Sigmoid colon (tissue), 7 donors: Measurements from ENCODE around the gene NIPAL3. TPM values are rescaled to one million over a fixed set of nuclear protein-coding genes. Genes with fewer than 3 reads are reported as not detected.

Experiments
- DNase-seq: peaks from one replicate; pipeline ENCODE4 v3.0.0-alpha.2; 2019
- H3K27ac ChIP-seq, 4 donors: fragments of 200-600 bp; sonication (generic); one replicate each; pipeline ENCODE4 v1.5.1; 2016 to 2019; ENCODE audit warnings: mild to moderate bottlenecking in 1 of 4
- H3K27me3 ChIP-seq, 3 donors: fragments of 200-600 bp; sonication (generic); one replicate each; pipeline ENCODE4 v1.5.1; 2019; ENCODE audit warnings: mild to moderate bottlenecking in 1 of 3
- H3K36me3 ChIP-seq, 4 donors: fragments of 200-600 bp; sonication (generic); one replicate each; pipeline ENCODE4 v1.5.1; 2016 to 2019
- H3K4me1 ChIP-seq, 4 donors: fragments of 200-600 bp; sonication (generic); one replicate each; pipeline ENCODE4 v1.5.1; 2017 to 2019
- H3K4me3 ChIP-seq, 4 donors: fragments of 200-600 bp; sonication (generic); one replicate each; pipeline ENCODE4 v1.5.1; 2017 to 2019; ENCODE audit warnings: mild to moderate bottlenecking in 2 of 4, moderate library complexity in 1 of 4
- H3K9me3 ChIP-seq, 4 donors: fragments of 200-600 bp in 3 of 4; sonication (generic) in 3 of 4; one replicate each; pipeline versions ENCODE4 v1.5.1 to v1.6.1; 2013 to 2019
- EP300 ChIP-seq, 4 donors: sonication (generic); formaldehyde crosslinking; IDR thresholded peaks; one replicate each; pipeline ENCODE4 v1.6.1; 2017; ENCODE audit warnings: antibody characterized with exemption in 4 of 4
- POLR2A ChIP-seq, 2 donors: fragments of 450-650 bp; IDR thresholded peaks; one replicate each; pipeline ENCODE4 v1.6.1; 2016; ENCODE audit warnings: antibody characterized with exemption in 2 of 2, mild to moderate bottlenecking in 2 of 2, moderate library complexity in 2 of 2
- POLR2AphosphoS5 ChIP-seq, 4 donors: sonication (generic); formaldehyde crosslinking; IDR thresholded peaks; one replicate each; pipeline ENCODE4 v1.6.1; 2017; ENCODE audit warnings: antibody characterized with exemption in 4 of 4
- WGBS, 2 donors: extraction: QIAGEN DNeasy Blood & Tissue Kit; methylation state at CpG; one replicate each; pipeline ENCODE4 v1.1.7; 2013; 5-methylcytosine and 5-hydroxymethylcytosine counted together
- intact Hi-C: fragments of 100-400 bp; cut with DNase I; formaldehyde crosslinking; loops from one replicate; pipeline ENCODE4 v1.15.1; 2023
- polyA plus RNA-seq, 3 donors: library from polyadenylated mRNA; stranded (reverse); fragments of 200-250 nt; gene quantifications; one replicate each; pipeline ENCODE4 v1.2.3, GENCODE V29; 2013
- total RNA-seq, 4 donors: library from RNA; depleted of rRNA; stranded (reverse); fragments of >200 nt; gene quantifications; one replicate each; pipeline ENCODE4 v1.1.0, GENCODE V29; 2016
- TF ChIP-seq, protein P1 (sequence below), 4 experiments: fragments of 450-650 bp in 3 of 4; fragments of 200-600 bp in 1 of 4; IDR thresholded peaks; one replicate each; pipeline ENCODE4 v1.5.1; 2016 to 2019; ENCODE audit warnings: antibody characterized with exemption in 4 of 4, mild to moderate bottlenecking in 3 of 4, moderate library complexity in 2 of 4
- donor health status: healthy with polysubstance abuse.
- donor health status: Bipolar disorder and iron deficiency.
- donor health status: healthy.

NIPAL3 gene
- total and polyA plus RNA-seq, 7 donors, result 5.8 to 53.2 (median 23.7) TPM

GRCh38 chr1:24392604-24392946, 23.0 kb upstream of the NIPAL3 start:
- no peak for DNase-seq
- Histone ChIP-seq H3K27me3 (no peaks in the 10 kb centered on the region), H3K36me3 (peaks cover 0 to 4% (median 0%) of the 10 kb centered on the region in 4 donors), H3K4me1 (peaks cover 3 to 27% (median 24%) of the 10 kb centered on the region in 4 donors), H3K9me3 (no peaks in the 10 kb centered on the region), H3K4me3 (no peak overlapping the region), H3K27ac (peak overlapping the region; percentile 75 to 84 (median 84))
- TF ChIP-seq POLR2AphosphoS5 (IDR thresholded peaks at IDR 0.05), result no peak
- no peak for TF ChIP-seq EP300 (IDR thresholded peaks at IDR 0.05)
- TF ChIP-seq POLR2A (IDR thresholded peaks at IDR 0.05), result no peak
- TF ChIP-seq, protein P1, sequence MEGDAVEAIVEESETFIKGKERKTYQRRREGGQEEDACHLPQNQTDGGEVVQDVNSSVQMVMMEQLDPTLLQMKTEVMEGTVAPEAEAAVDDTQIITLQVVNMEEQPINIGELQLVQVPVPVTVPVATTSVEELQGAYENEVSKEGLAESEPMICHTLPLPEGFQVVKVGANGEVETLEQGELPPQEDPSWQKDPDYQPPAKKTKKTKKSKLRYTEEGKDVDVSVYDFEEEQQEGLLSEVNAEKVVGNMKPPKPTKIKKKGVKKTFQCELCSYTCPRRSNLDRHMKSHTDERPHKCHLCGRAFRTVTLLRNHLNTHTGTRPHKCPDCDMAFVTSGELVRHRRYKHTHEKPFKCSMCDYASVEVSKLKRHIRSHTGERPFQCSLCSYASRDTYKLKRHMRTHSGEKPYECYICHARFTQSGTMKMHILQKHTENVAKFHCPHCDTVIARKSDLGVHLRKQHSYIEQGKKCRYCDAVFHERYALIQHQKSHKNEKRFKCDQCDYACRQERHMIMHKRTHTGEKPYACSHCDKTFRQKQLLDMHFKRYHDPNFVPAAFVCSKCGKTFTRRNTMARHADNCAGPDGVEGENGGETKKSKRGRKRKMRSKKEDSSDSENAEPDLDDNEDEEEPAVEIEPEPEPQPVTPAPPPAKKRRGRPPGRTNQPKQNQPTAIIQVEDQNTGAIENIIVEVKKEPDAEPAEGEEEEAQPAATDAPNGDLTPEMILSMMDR (IDR thresholded peaks at IDR 0.05), result no peak
- intact Hi-C loops, result loop anchor here (1.0 to 2.0 kb wide), 2 partner anchors 98 to 193 kb away; no protein-coding TSS in a partner anchor
- WGBS, 2 donors, result 85 to 91% methylated on average over 4 of the region's 4 CpGs

- no peak for TF ChIP-seq EP300 (IDR thresholded peaks at IDR 0.05)
- peaks cover 0 to 4% (median 0%) of the 10 kb centered on the region in 4 donors for H3K36me3 ChIP-seq
- intact Hi-C loops, result loop anchor here (1.0 to 2.0 kb wide), 2 partner anchors 98 to 194 kb away; no protein-coding TSS in a partner anchor
- 69 to 82% methylated on average over 4 of the region's 4 CpGs for WGBS, 2 donors
- no peak for DNase-seq
- peak overlapping the region in 3 of 4 donors; percentile 37 to 83 (median 75) for H3K27ac ChIP-seq
- H3K27me3 ChIP-seq, result no peaks in the 10 kb centered on the region
- no peak overlapping the region for H3K4me3 ChIP-seq
- H3K4me1 ChIP-seq, result peaks cover 3 to 27% (median 24%) of the 10 kb centered on the region in 4 donors
- H3K9me3 ChIP-seq, result no peaks in the 10 kb centered on the region
These were observed 22.5 kb upstream of the NIPAL3 start for GRCh38 chr1:24392982-24393650.

- H3K4me3 ChIP-seq, result no peak overlapping the region
- intact Hi-C loops, result loop anchor here (2.0 kb wide), 1 partner anchor 99 kb away; no protein-coding TSS in a partner anchor
- H3K9me3 ChIP-seq, result no peaks in the 10 kb centered on the region
- H3K27ac ChIP-seq, result peak overlapping the region in 3 of 4 donors; percentile 26 to 83 (median 37)
- DNase-seq, result no peak
- TF ChIP-seq POLR2AphosphoS5 (IDR thresholded peaks at IDR 0.05) (no peak), EP300 (IDR thresholded peaks at IDR 0.05) (no peak), POLR2A (IDR thresholded peaks at IDR 0.05) (no peak)
- TF ChIP-seq, protein P1 (IDR thresholded peaks at IDR 0.05), result no peak
- peaks cover 3 to 27% (median 24%) of the 10 kb centered on the region in 4 donors for H3K4me1 ChIP-seq
- no peaks in the 10 kb centered on the region for H3K27me3 ChIP-seq
- 81 to 91% methylated on average over 6 of the region's 6 CpGs for WGBS, 2 donors
- H3K36me3 ChIP-seq, result no peaks in the 10 kb centered on the region
These were observed 21.7 kb upstream of the NIPAL3 start for GRCh38 chr1:24393892-24394291.

DNA sequence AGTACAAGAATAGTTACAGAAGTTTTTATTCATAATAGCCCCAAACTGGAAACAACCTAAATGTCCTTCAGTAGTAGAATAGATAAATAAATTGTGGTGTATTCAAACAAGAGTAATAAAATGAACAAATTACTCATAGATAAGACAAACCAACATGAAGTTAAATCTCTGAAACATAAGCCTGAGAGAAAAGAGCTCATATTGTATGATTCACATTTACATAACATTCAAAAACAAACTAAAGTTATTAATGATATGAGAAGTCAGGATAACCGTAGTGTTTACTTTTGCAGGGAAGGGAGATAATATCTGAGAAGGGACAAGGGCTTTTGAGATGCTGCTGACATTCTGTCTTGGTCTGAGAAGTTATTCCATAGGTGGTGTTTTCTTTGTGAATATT, 15.5 kb upstream of the NIPAL3 start:
- H3K27ac ChIP-seq, result no peak overlapping the region
- H3K4me1 ChIP-seq, result no peaks in the 10 kb centered on the region
- TF ChIP-seq POLR2A (IDR thresholded peaks at IDR 0.05), result no peak
- no peak for TF ChIP-seq POLR2AphosphoS5 (IDR thresholded peaks at IDR 0.05)
- TF ChIP-seq, protein P1 (IDR thresholded peaks at IDR 0.05), result no peak
- H3K27me3 ChIP-seq, result no peaks in the 10 kb centered on the region
- 68 to 75% methylated on average over 1 of the region's 1 CpG for WGBS, 2 donors
- H3K36me3 ChIP-seq, result peaks cover 0 to 16% (median 0%) of the 10 kb centered on the region in 4 donors
- intact Hi-C loops, result no loop called here
- H3K9me3 ChIP-seq, result no peaks in the 10 kb centered on the region
- no peak for DNase-seq
- H3K4me3 ChIP-seq, result no peak overlapping the region

DNA sequence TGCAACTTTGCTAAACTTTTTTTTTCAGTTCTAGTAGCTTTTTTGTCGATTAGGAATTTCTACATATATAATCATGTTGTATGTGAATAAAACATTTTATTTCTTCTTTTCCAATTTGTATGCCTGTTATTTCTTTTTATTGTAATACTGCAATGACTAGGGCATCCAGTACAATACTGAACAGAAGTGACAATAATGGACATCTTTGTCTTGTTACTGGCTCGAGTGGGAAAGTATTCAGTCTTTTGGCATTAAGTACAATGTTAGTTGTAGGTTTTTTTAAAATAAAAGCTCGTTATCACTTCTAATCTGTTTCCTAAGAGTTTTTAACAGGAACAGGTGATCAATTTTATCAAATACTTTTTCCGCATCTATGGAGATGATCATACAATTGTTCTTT, 11.8 kb upstream of the NIPAL3 start:
- Histone ChIP-seq H3K27me3 (no peaks in the 10 kb centered on the region), H3K9me3 (peaks cover 0 to 4% (median 0%) of the 10 kb centered on the region in 4 donors), H3K4me3 (no peak overlapping the region), H3K4me1 (no peaks in the 10 kb centered on the region), H3K36me3 (peaks cover 0 to 16% (median 0%) of the 10 kb centered on the region in 4 donors), H3K27ac (no peak overlapping the region)
- TF ChIP-seq POLR2A (IDR thresholded peaks at IDR 0.05) (no peak), POLR2AphosphoS5 (IDR thresholded peaks at IDR 0.05) (no peak), EP300 (IDR thresholded peaks at IDR 0.05) (no peak)
- TF ChIP-seq, protein P1 (IDR thresholded peaks at IDR 0.05), result no peak
- intact Hi-C loops, result no loop called here
- no peak for DNase-seq
- WGBS, 2 donors, result 93 to 94% methylated on average over 4 of the region's 4 CpGs
